ENCODE data around the gene SPTLC3. TPM values are rescaled to one million over a fixed set of nuclear protein-coding genes. Genes with fewer than 3 reads are reported as not detected.

Gene SPTLC3
- total and polyA plus RNA-seq, 2 donors (not counting 1 experiment from before 2014, with no cell fraction given): 4.0 TPM

DNA sequence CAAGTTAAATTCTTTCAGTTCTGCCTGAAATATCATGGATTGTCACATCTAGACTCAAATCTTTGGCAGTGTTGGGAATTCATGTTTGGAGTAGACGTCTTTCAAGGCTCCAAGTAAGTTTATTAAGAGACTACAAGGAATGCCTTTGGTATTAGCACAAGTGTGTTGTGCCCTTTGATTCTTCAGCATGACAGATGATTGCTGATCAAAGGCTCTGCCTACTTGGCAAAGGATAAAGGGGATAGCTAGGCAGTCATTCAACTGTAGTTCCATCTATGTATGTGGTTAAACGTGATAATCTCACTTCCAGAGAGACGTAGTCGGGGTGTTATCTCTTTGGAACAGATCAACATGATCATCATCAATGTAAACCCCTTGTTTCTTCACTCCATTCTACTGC lies 86.2 kb downstream of the SPTLC3 start:
- Histone ChIP-seq H4K20me1 (ENCODE audit: control insufficient read depth, extremely low read depth, insufficient read depth, low read length) (no peaks in the 10 kb centered on the region), H3K27me3 (ENCODE audit: control insufficient read depth, insufficient read depth, low read length) (no peaks in the 10 kb centered on the region), H3K9me3 (ENCODE audit: control insufficient read depth, insufficient read depth, low read depth, low read length) (no peaks in the 10 kb centered on the region), H3K4me2 (ENCODE audit: extremely low read depth, insufficient read depth, low read length) (no peak overlapping the region), H3K36me3 (ENCODE audit: control insufficient read depth, insufficient read depth, low read length) (no peaks in the 10 kb centered on the region), H3K27ac (ENCODE audit: insufficient read depth, low read length) (no peak overlapping the region), H3K9ac (ENCODE audit: insufficient read depth, low read length) (no peak overlapping the region), H3K79me2 (ENCODE audit: control insufficient read depth, insufficient read depth, low read length) (no peaks in the 10 kb centered on the region), H3K4me1 (ENCODE audit: control insufficient read depth, extremely low read depth, insufficient read depth, low read length) (no peaks in the 10 kb centered on the region), H2AFZ (ENCODE audit: low read length) (no peak overlapping the region), H3K4me3 (replicated peaks in 1 of 4; ENCODE audit: control extremely low read depth in 1 of 4, insufficient read depth in 1 of 4, low read depth in 3 of 4, low read length in 4 of 4) (no peak overlapping the region)
- no peak for DNase-seq (ENCODE audit: low read depth in 2 of 2)
- TF ChIP-seq, protein P1, sequence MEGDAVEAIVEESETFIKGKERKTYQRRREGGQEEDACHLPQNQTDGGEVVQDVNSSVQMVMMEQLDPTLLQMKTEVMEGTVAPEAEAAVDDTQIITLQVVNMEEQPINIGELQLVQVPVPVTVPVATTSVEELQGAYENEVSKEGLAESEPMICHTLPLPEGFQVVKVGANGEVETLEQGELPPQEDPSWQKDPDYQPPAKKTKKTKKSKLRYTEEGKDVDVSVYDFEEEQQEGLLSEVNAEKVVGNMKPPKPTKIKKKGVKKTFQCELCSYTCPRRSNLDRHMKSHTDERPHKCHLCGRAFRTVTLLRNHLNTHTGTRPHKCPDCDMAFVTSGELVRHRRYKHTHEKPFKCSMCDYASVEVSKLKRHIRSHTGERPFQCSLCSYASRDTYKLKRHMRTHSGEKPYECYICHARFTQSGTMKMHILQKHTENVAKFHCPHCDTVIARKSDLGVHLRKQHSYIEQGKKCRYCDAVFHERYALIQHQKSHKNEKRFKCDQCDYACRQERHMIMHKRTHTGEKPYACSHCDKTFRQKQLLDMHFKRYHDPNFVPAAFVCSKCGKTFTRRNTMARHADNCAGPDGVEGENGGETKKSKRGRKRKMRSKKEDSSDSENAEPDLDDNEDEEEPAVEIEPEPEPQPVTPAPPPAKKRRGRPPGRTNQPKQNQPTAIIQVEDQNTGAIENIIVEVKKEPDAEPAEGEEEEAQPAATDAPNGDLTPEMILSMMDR (conservative IDR thresholded peaks at IDR 0.05 in 1 of 2, IDR thresholded peaks at IDR 0.05 in 1 of 2; ENCODE audit: low read depth in 1 of 2, low read length in 2 of 2): no peak
- no peak for TF ChIP-seq EZH2 (IDR thresholded peaks at IDR 0.05; ENCODE audit: low read length, missing control alignments)

DNA sequence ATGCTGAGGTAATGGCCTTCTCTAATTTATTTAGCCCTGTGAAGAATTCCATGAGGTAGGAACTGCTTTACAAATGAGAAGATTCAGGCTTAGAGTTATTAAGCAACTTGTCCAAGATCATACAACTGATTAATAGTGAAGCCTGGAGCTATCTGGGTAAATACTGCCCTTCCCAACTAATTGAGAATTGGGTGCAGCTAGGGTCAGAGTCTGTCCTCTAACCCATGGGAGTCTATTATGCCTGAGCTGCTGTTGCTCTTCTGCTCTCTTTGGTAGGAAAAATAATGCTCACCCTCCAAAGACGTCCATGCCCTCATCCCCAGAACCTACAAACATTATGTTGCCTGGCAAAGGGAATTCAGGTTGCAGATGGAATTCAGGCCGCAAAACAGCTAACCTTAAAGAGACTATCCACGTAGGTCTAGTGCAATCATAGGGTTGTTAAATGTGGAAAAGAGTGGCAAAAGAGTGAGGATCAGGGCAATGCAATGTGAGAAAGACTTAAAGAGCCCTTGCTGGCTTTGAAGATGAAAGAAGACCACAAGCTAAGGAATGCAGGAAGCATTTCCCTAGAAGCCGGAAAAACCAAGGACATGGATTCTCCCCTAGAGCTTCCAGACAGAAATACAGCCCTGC lies 90.1 kb downstream of the SPTLC3 start:
- no peak overlapping the region for H2AFZ ChIP-seq (ENCODE audit: low read length)

DNA sequence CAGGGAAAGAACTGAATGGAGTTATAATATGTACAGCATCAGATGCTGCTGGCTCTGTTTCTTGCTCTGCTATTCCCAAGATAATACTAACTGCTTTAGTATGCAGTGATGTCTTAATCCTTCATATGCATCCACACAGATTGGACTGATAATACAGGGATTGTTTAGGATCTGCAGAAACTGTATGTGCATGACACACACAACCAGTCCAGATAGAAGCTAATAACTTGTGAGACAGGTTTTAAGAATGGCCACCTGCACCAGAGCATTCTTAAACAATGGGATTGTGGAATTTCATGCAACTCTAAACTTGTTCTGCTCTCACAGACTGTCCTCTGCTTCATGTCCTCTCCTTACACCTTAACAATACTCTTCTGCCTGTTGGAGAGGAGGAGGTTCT lies 90.9 kb downstream of the SPTLC3 start:
- no peaks in the 10 kb centered on the region for H3K27me3 ChIP-seq (ENCODE audit: control insufficient read depth, insufficient read depth, low read length)
- H3K9ac ChIP-seq (ENCODE audit: insufficient read depth, low read length): no peak overlapping the region
- no peak overlapping the region for H2AFZ ChIP-seq (ENCODE audit: low read length)
- no peaks in the 10 kb centered on the region for H4K20me1 ChIP-seq (ENCODE audit: control insufficient read depth, extremely low read depth, insufficient read depth, low read length)
- TF ChIP-seq EZH2 (IDR thresholded peaks at IDR 0.05; ENCODE audit: low read length, missing control alignments): no peak
- TF ChIP-seq, protein P1 (conservative IDR thresholded peaks at IDR 0.05 in 1 of 2, IDR thresholded peaks at IDR 0.05 in 1 of 2; ENCODE audit: low read depth in 1 of 2, low read length in 2 of 2): no peak
- H3K9me3 ChIP-seq (ENCODE audit: control insufficient read depth, insufficient read depth, low read depth, low read length): no peaks in the 10 kb centered on the region
- H3K4me3 ChIP-seq (replicated peaks in 1 of 4; ENCODE audit: control extremely low read depth in 1 of 4, insufficient read depth in 1 of 4, low read depth in 3 of 4, low read length in 4 of 4): no peak overlapping the region
- no peak overlapping the region for H3K27ac ChIP-seq (ENCODE audit: insufficient read depth, low read length)
- no peaks in the 10 kb centered on the region for H3K4me1 ChIP-seq (ENCODE audit: control insufficient read depth, extremely low read depth, insufficient read depth, low read length)
- H3K36me3 ChIP-seq (ENCODE audit: control insufficient read depth, insufficient read depth, low read length): no peaks in the 10 kb centered on the region
- DNase-seq (ENCODE audit: low read depth in 2 of 2): no peak
- no peak overlapping the region for H3K4me2 ChIP-seq (ENCODE audit: extremely low read depth, insufficient read depth, low read length)
- H3K79me2 ChIP-seq (ENCODE audit: control insufficient read depth, insufficient read depth, low read length): no peaks in the 10 kb centered on the region

More for the DNA sequence above, 90.1 kb downstream of the SPTLC3 start:
- TF ChIP-seq EZH2 (IDR thresholded peaks at IDR 0.05; ENCODE audit: low read length, missing control alignments): no peak
- TF ChIP-seq, protein P1 (conservative IDR thresholded peaks at IDR 0.05 in 1 of 2, IDR thresholded peaks at IDR 0.05 in 1 of 2; ENCODE audit: low read depth in 1 of 2, low read length in 2 of 2): no peak
- Histone ChIP-seq H3K4me3 (replicated peaks in 1 of 4; ENCODE audit: control extremely low read depth in 1 of 4, insufficient read depth in 1 of 4, low read depth in 3 of 4, low read length in 4 of 4) (no peak overlapping the region), H3K36me3 (ENCODE audit: control insufficient read depth, insufficient read depth, low read length) (no peaks in the 10 kb centered on the region), H4K20me1 (ENCODE audit: control insufficient read depth, extremely low read depth, insufficient read depth, low read length) (no peaks in the 10 kb centered on the region), H3K9me3 (ENCODE audit: control insufficient read depth, insufficient read depth, low read depth, low read length) (no peaks in the 10 kb centered on the region), H3K79me2 (ENCODE audit: control insufficient read depth, insufficient read depth, low read length) (no peaks in the 10 kb centered on the region), H3K27ac (ENCODE audit: insufficient read depth, low read length) (no peak overlapping the region), H3K4me1 (ENCODE audit: control insufficient read depth, extremely low read depth, insufficient read depth, low read length) (no peaks in the 10 kb centered on the region), H3K27me3 (ENCODE audit: control insufficient read depth, insufficient read depth, low read length) (no peaks in the 10 kb centered on the region), H3K9ac (ENCODE audit: insufficient read depth, low read length) (no peak overlapping the region), H3K4me2 (ENCODE audit: extremely low read depth, insufficient read depth, low read length) (no peak overlapping the region)
- no peak for DNase-seq (ENCODE audit: low read depth in 2 of 2)

Measured in fibroblast of lung (primary cell).